Panc1 (cell line): ENCODE results near the gene EIF4G3. TPM values are rescaled to one million over a fixed set of nuclear protein-coding genes. Genes with fewer than 3 reads are reported as not detected.
"Not testable (repeated sequence)": the region's sequence is repeated elsewhere in the genome, so short reads cannot be mapped to it uniquely, and the experiment has no call there.

Experiments used
- ATAC-seq: fragments of 200-7000 bp; cut with Tn5 transposase; 2 replicates; pipeline ENCODE4 v1.9.1; 2020; ENCODE audit warnings: mild to moderate bottlenecking, moderate library complexity
- BruUV-seq: library from RNA; stranded (reverse); fragments of 400-500 nt; replicated peaks from 2 replicates; lab custom pipeline; 2021; lab: Mats Ljungman, UMichigan
- CTCF ChIA-PET: fragments of 300-600 bp; sonication (Branson Sonifier 250); formaldehyde crosslinking; loops from one replicate; lab custom pipeline; 2022; ENCODE audit warnings: antibody characterized with exemption; lab: Charles Lee
- POLR2A ChIA-PET: fragments of 300-600 bp; sonication (Branson Sonifier 250); formaldehyde crosslinking; loops from one replicate; lab custom pipeline; 2022; ENCODE audit warnings: antibody characterized with exemption; lab: Charles Lee
- DNase-seq: peaks from one replicate; pipeline ENCODE4 v3.0.0-alpha.2; 2010; ENCODE audit warnings: low read depth, low spot score
- H3K27ac ChIP-seq: 2 replicates; pipeline ENCODE4 v1.5.1; 2011; ENCODE audit warnings: mild to moderate bottlenecking, low read length, inconsistent platforms
- H3K27me3 ChIP-seq: fragments of 200-500 bp; sonication (Bioruptor generic); 2 replicates; pipeline ENCODE4 v1.6.0; 2014; ENCODE audit warnings: low read length, inconsistent platforms; ENCODE audit not compliant: control insufficient read depth, insufficient read depth
- H3K36me3 ChIP-seq: fragments of 200-500 bp; sonication (Bioruptor generic); 2 replicates; pipeline ENCODE4 v1.5.1; 2014; ENCODE audit warnings: inconsistent platforms, mild to moderate bottlenecking, low read length, moderate library complexity; ENCODE audit not compliant: control insufficient read depth, insufficient read depth
- H3K4me1 ChIP-seq: 2 replicates; pipeline ENCODE4 v1.5.1; 2011; ENCODE audit warnings: inconsistent platforms, mild to moderate bottlenecking, low read length, moderate library complexity; ENCODE audit not compliant: control insufficient read depth, insufficient read depth
- H3K4me3 ChIP-seq, 2 experiments: 2 replicates each; pipeline ENCODE4 v1.5.1; 2011 to 2012; ENCODE audit warnings: low read depth in 2 of 2, low read length in 2 of 2, mild to moderate bottlenecking in 2 of 2, inconsistent platforms in 1 of 2, moderate library complexity in 1 of 2
- H3K9me3 ChIP-seq: fragments of 200-500 bp; sonication (Bioruptor generic); 2 replicates; pipeline ENCODE4 v1.5.1; 2014; ENCODE audit warnings: low read depth, mild to moderate bottlenecking, inconsistent platforms, low read length, moderate library complexity; ENCODE audit not compliant: control insufficient read depth, insufficient read depth
- CTCF ChIP-seq: fragments of 450-650 bp; IDR thresholded peaks from 2 replicates; pipeline ENCODE4 v1.5.1; 2017; ENCODE audit warnings: mild to moderate bottlenecking
- POLR2AphosphoS5 ChIP-seq: IDR thresholded peaks from 2 replicates; pipeline ENCODE4 v1.6.1; 2012; ENCODE audit warnings: mild to moderate bottlenecking, low read depth, low read length, moderate library complexity
- REST ChIP-seq, 2 experiments: IDR thresholded peaks; 2 replicates each; pipeline ENCODE4 v1.6.1; 2011 to 2012; ENCODE audit warnings: low read depth in 2 of 2, control low read depth in 1 of 2, low read length in 1 of 2, mild to moderate bottlenecking in 1 of 2, moderate library complexity in 1 of 2; ENCODE audit not compliant: insufficient read depth in 1 of 2
- SIN3A ChIP-seq: IDR thresholded peaks from 2 replicates; pipeline ENCODE4 v1.6.1; 2012; ENCODE audit warnings: low read depth, mild to moderate bottlenecking, low read length, moderate library complexity, borderline replicate concordance; ENCODE audit not compliant: insufficient read depth
- TCF7L2 ChIP-seq: IDR thresholded peaks from 2 replicates; pipeline ENCODE4 v1.6.1; 2011; ENCODE audit warnings: mild to moderate bottlenecking, low read depth, low read length, inconsistent platforms
- in situ Hi-C: cut with HindIII; loops from 2 replicates; pipeline ENCODE4 v1.10.0; 2016; ENCODE audit warnings: low sequenced_read_pairs, low pct_unique_long_range_greater_than_20kb
- intact Hi-C: fragments of 100-400 bp; cut with micrococcal nuclease; formaldehyde crosslinking; loops from one replicate; pipeline ENCODE4 v1.10.0; 2022; ENCODE audit not compliant: unreplicated experiment
- total RNA-seq: library from RNA; stranded (reverse); gene quantifications from one replicate; pipeline ENCODE4 v1.2.1, GENCODE V29; 2021; ENCODE audit not compliant: unreplicated experiment

EIF4G3 gene
- total RNA-seq, 1 experiment from 2014 or later, result 78.6 TPM

DNA sequence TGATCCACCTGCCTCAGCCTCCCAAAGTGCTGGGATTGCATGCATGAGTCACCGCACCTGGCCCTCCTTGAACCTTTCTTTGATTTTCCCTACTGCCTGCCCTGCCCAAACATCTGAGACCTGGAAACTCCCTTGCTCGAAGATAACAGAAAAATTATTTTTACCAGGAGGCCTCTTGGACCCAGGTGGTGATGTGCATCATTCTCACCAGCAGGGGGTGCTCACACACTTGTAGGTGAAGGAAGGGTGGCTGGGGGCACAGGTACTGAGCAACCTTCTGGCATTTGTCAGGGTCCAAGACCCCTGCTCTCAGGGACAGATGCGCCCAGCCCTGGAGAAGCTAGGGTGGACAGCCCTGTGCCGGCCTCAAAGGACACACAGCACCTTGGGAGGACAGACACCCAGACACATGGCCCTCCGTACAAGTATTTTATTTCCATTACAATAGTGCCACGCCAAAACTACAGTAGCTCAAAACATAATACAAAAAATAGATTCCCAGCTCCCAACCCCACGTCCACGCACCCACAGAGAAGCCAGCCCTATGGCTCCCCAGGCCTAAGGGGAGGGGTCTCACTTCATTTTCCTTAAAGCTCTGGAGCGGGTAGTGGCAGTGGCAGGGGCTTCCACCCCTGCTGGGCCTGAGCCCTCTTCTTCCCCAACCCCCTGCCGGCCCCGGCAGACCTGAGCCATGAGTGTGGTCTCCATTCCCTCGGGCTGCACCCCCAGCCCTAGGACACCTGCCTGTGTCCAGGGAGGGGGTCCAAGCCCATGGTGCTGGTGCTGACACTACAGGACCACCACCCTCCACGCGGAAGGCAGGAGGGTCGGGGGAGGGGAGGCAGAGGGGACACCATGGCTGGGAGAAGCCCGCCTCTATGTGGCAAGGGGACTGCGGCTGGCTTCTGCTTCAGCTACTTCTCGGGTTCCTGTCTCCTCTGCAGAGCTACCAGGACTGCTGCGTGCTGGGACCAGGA lies 40.4 kb upstream of the EIF4G3 start:
- Histone ChIP-seq H3K4me3 (no peak overlapping the region), H3K4me1 (no peaks in the 10 kb centered on the region), H3K9me3 (no peaks in the 10 kb centered on the region), H3K36me3 (no peaks in the 10 kb centered on the region), H3K27me3 (no peaks in the 10 kb centered on the region), H3K27ac (no peak overlapping the region)
- POLR2A ChIA-PET, result no interaction called here
- CTCF ChIA-PET, result interaction anchor here (0.6 kb wide), 2 partner anchors 9 to 34 kb away, joined by 4 to 9 read pairs; no protein-coding TSS in a partner anchor
- TF ChIP-seq POLR2AphosphoS5 (no peak), CTCF (peak; percentile 91), SIN3A (no peak), TCF7L2 (no peak)
- no peak for DNase-seq
- peak; percentile 45 for ATAC-seq
- in situ Hi-C loops, result no loop called here
- no TSS peak for BruUV-seq
- intact Hi-C loops, result no loop called here

DNA sequence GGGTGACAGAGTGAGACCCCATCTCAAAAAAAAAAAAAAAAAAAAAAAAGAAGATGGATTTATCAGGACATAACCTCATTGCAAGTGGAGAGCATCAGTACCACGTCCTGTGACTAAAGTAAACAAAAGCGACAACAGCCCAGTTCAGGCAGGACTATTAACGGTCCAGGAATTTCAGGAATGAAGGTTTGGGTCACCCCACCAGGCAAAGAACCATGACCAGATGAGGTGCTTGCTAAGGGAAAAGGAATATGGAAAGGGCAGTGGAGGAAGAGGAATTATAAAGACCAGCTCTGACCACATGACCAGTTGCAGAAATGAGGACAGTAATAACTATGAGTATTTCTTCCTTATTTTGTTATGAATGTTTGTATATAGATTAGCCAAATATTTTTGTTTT lies 35.4 kb upstream of the EIF4G3 start:
- no peak for TF ChIP-seq TCF7L2
- no peak for TF ChIP-seq CTCF
- no peak for TF ChIP-seq SIN3A
- no peak for TF ChIP-seq REST (IDR thresholded peaks at IDR 0.05; ENCODE audit: insufficient read depth in 1 of 2, low read depth in 2 of 2, low read length in 1 of 2)
- no peak for DNase-seq
- in situ Hi-C loops (no loop called here), intact Hi-C loops (no loop called here)
- H3K4me3 ChIP-seq, result no peak overlapping the region
- H3K27ac ChIP-seq, result no peak overlapping the region
- H3K4me1 ChIP-seq, result no peaks in the 10 kb centered on the region
- H3K36me3 ChIP-seq, result no peaks in the 10 kb centered on the region
- no peak for ATAC-seq
- no TSS peak for BruUV-seq
- ChIA-PET CTCF (no interaction called here), POLR2A (no interaction called here)
- no peaks in the 10 kb centered on the region for H3K27me3 ChIP-seq
- H3K9me3 ChIP-seq, result no peaks in the 10 kb centered on the region

- H3K4me1 ChIP-seq, ATAC-seq, in situ Hi-C loops, BruUV-seq, H3K9me3 ChIP-seq, H3K36me3 ChIP-seq, intact Hi-C loops, H3K4me3 ChIP-seq, DNase-seq, POLR2A ChIA-PET, H3K27ac ChIP-seq, H3K27me3 ChIP-seq: not testable (repeated sequence)
- CTCF ChIA-PET, result interaction anchor here (0.7 kb wide), 1 partner anchor 9 kb away, joined by 4 read pairs; no protein-coding TSS in a partner anchor
These were observed 31.5 kb upstream of the EIF4G3 start for GRCh38 chr1:21208137-21208700.
